Lung (tissue), 12 donors: Measurements from ENCODE around the gene PCSK4. TPM values are rescaled to one million over a fixed set of nuclear protein-coding genes. Genes with fewer than 3 reads are reported as not detected.

ENCODE experiments used
- ATAC-seq: fragments of 200-7000 bp; cut with Tn5 transposase; one replicate; pipeline ENCODE4 v1.9.1; 2020; ENCODE audit warnings: moderate number of reproducible peaks; ENCODE audit not compliant: insufficient read depth, low FRiP score
- DNase-seq, 3 donors: peaks; one replicate each; pipeline ENCODE4 v3.0.0-alpha.2; 2013 to 2017
- H3K27ac ChIP-seq, 2 donors: one replicate each; pipeline ENCODE4 v1.5.1; 2013; ENCODE audit warnings: mild to moderate bottlenecking in 2 of 2, moderate library complexity in 2 of 2, control low read depth in 1 of 2, inconsistent platforms in 1 of 2, low read depth in 1 of 2, low read length in 1 of 2
- H3K27me3 ChIP-seq, 3 donors: one replicate each; pipeline ENCODE4 v1.5.1; 2013; ENCODE audit warnings: low read length in 2 of 3; ENCODE audit not compliant: control insufficient read depth in 3 of 3, insufficient read depth in 3 of 3
- H3K36me3 ChIP-seq, 4 donors: one replicate each; pipeline ENCODE4 v1.5.1; 2013; ENCODE audit warnings: low read length in 4 of 4, mild to moderate bottlenecking in 1 of 4, moderate library complexity in 1 of 4; ENCODE audit not compliant: control insufficient read depth in 4 of 4, insufficient read depth in 4 of 4
- H3K4me1 ChIP-seq, 5 donors: one replicate each; pipeline ENCODE4 v1.5.1; 2013; ENCODE audit warnings: low read length in 5 of 5, mild to moderate bottlenecking in 2 of 5, moderate library complexity in 1 of 5; ENCODE audit not compliant: control insufficient read depth in 5 of 5, insufficient read depth in 5 of 5
- H3K4me3 ChIP-seq: one replicate; pipeline ENCODE4 v1.5.1; 2013; ENCODE audit warnings: mild to moderate bottlenecking, control low read depth, moderate library complexity
- H3K9ac ChIP-seq, 2 donors: one replicate each; pipeline ENCODE4 v1.5.1; 2013; ENCODE audit warnings: low read length in 2 of 2, control low read depth in 1 of 2; ENCODE audit not compliant: insufficient read depth in 1 of 2
- H3K9me3 ChIP-seq, 4 donors: one replicate each; pipeline ENCODE4 v1.5.1; 2013; ENCODE audit warnings: low read length in 3 of 4, mild to moderate bottlenecking in 1 of 4, moderate library complexity in 1 of 4; ENCODE audit not compliant: control insufficient read depth in 4 of 4, insufficient read depth in 3 of 4
- CTCF ChIP-seq: IDR thresholded peaks from 2 replicates; pipeline ENCODE4 v1.5.1; 2012; ENCODE audit warnings: mild to moderate bottlenecking; ENCODE audit errors: control extremely low read depth, extremely low read depth
- WGBS, 2 donors: extraction: QIAGEN DNeasy Blood & Tissue Kit; methylation state at CpG; one replicate each; pipeline ENCODE4 v1.1.7; 2013; 5-methylcytosine and 5-hydroxymethylcytosine counted together
- polyA plus RNA-seq, 2 donors: library from polyadenylated mRNA; stranded (reverse); fragments of 200-250 nt; gene quantifications; one replicate each; pipeline ENCODE4 v1.2.1, GENCODE V29; 2013
- total RNA-seq, 2 donors: library from RNA; depleted of rRNA in 1 of 2; stranded (reverse); fragments of >200 nt in 1 of 2; gene quantifications; one replicate each; pipeline ENCODE4 v1.2.1, GENCODE V29; 2014 to 2021
- donor health status: control.
- donor health status: control.
- donor health status: Bipolar disorder and iron deficiency.
- donor health status: healthy.
- donor health status: DM: yes; HTN: yes; CAD: no.

The PCSK4 gene
- total and polyA plus RNA-seq, 4 donors, result 2.3 to 7.9 (median 5.4) TPM

- Histone ChIP-seq H3K4me1 (peaks cover 0 to 10% (median 3%) of the 10 kb centered on the region in 5 donors), H3K27me3 (peaks cover 13 to 32% (median 30%) of the 10 kb centered on the region in 3 donors), H3K27ac (no peak overlapping the region), H3K9me3 (peaks cover 0 to 16% (median 0%) of the 10 kb centered on the region in 4 donors), H3K36me3 (no peaks in the 10 kb centered on the region), H3K9ac (no peak overlapping the region), H3K4me3 (no peak overlapping the region)
- TF ChIP-seq CTCF, result no peak
- WGBS, 2 donors, result 60 to 63% methylated on average over 30 to 31 of the region's 31 CpGs
- ATAC-seq (no peak), DNase-seq (no peak)
These were observed 35.2 kb upstream of the PCSK4 start for GRCh38 chr19:1525343-1525742.

DNA sequence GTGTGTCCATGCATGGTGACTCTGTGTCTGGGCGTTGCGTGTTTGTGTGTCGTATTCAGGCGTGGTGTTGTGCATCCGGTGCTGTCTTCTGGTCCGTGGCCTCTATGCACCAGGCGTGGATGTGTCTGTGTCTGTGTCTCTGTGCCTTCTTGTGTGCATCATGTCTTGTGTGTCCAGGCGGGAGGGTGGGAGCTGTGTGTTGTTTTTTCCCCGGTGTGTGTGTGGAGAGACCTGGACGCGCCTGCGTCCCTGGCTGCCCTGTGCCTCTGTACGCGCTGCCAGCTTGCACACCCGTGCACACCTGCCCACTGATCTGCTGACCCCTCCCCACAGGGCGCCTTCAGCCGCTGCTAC, 34.8 kb upstream of the PCSK4 start:
- peaks cover 0 to 10% (median 3%) of the 10 kb centered on the region in 5 donors for H3K4me1 ChIP-seq
- WGBS, 2 donors, result 64 to 72% methylated on average over 17 of the region's 17 CpGs
- H3K36me3 ChIP-seq, result no peaks in the 10 kb centered on the region
- no peak overlapping the region for H3K9ac ChIP-seq
- TF ChIP-seq CTCF, result no peak
- DNase-seq (no peak), ATAC-seq (no peak)
- peaks cover 13 to 32% (median 27%) of the 10 kb centered on the region in 3 donors for H3K27me3 ChIP-seq
- H3K4me3 ChIP-seq, result no peak overlapping the region
- no peak overlapping the region for H3K27ac ChIP-seq
- H3K9me3 ChIP-seq, result peaks cover 0 to 16% (median 0%) of the 10 kb centered on the region in 4 donors

- Histone ChIP-seq H3K27me3 (peaks cover 13 to 32% (median 24%) of the 10 kb centered on the region in 3 donors), H3K4me3 (no peak overlapping the region), H3K27ac (no peak overlapping the region), H3K9ac (no peak overlapping the region), H3K36me3 (no peaks in the 10 kb centered on the region), H3K9me3 (peaks cover 0 to 16% (median 0%) of the 10 kb centered on the region in 4 donors), H3K4me1 (peaks cover 0 to 10% (median 3%) of the 10 kb centered on the region in 5 donors)
- no peak for TF ChIP-seq CTCF
- DNase-seq (no peak), ATAC-seq (no peak)
- WGBS, 2 donors, result 11 to 14% methylated on average over 48 to 49 of the region's 49 CpGs
These were observed 34.3 kb upstream of the PCSK4 start for GRCh38 chr19:1524287-1524971.
